Activated CD8-positive, alpha-beta T cell treated with anti-CD3 and anti-CD28 coated beads for 36 hours (primary cell): ENCODE measurements around the gene MLC1. TPM values are rescaled to one million over a fixed set of nuclear protein-coding genes. Genes with fewer than 3 reads are reported as not detected.

Experiments used
- ATAC-seq: fragments of 200-7000 bp; cut with Tn5 transposase; one replicate; pipeline ENCODE4 v1.10.0; 2021; ENCODE audit warnings: mild to moderate bottlenecking, moderate library complexity
- CTCF ChIA-PET: fragments of 350-600 bp; sonication (Branson Sonifier 250); formaldehyde crosslinking; loops from one replicate; lab custom pipeline; 2021; ENCODE audit warnings: antibody characterized with exemption; lab: Charles Lee
- POLR2A ChIA-PET: fragments of 350-600 bp; sonication (Branson Sonifier 250); formaldehyde crosslinking; loops from one replicate; lab custom pipeline; 2021; ENCODE audit warnings: antibody characterized with exemption; lab: Charles Lee
- DNase-seq: peaks from one replicate; pipeline ENCODE4 v3.0.0-alpha.2; 2020
- H3K27ac Mint-ChIP-seq: one replicate; pipeline ENCODE4 v1.8.0; 2021; ENCODE audit warnings: mild to moderate bottlenecking, mixed read lengths
- H3K27me3 Mint-ChIP-seq: one replicate; pipeline ENCODE4 v1.8.0; 2021; ENCODE audit warnings: mixed read lengths
- H3K36me3 Mint-ChIP-seq: one replicate; pipeline ENCODE4 v1.8.0; 2021; ENCODE audit warnings: low read depth, mixed read lengths
- H3K4me1 Mint-ChIP-seq: one replicate; pipeline ENCODE4 v1.8.0; 2021; ENCODE audit warnings: low read depth, mixed read lengths
- H3K4me3 Mint-ChIP-seq: one replicate; pipeline ENCODE4 v1.8.0; 2021; ENCODE audit warnings: mild to moderate bottlenecking, moderate library complexity, mixed read lengths
- H3K9me3 Mint-ChIP-seq: one replicate; pipeline ENCODE4 v1.8.0; 2021; ENCODE audit warnings: mixed read lengths
- CTCF ChIP-seq: fragments of 200-600 bp; IDR thresholded peaks from one replicate; pipeline ENCODE4 v1.8.0; 2022; ENCODE audit warnings: antibody characterized with exemption, mild to moderate bottlenecking
- intact Hi-C: fragments of 100-400 bp; cut with micrococcal nuclease; formaldehyde crosslinking; loops from one replicate; pipeline ENCODE4 v1.10.0; 2022
- total RNA-seq, 2 experiments: library from RNA; stranded (reverse); gene quantifications; one replicate each; pipeline ENCODE4 v1.2.3, GENCODE V29; 2021

MLC1 gene
- total RNA-seq, 2 experiments from 2014 or later = 1.3 to 1.5 TPM

- Mint-ChIP-seq H3K36me3 (no peaks in the 10 kb centered on the region), H3K4me3 (no peak overlapping the region), H3K27me3 (peaks cover 19% of the 10 kb centered on the region), H3K9me3 (peaks cover 7% of the 10 kb centered on the region), H3K27ac (no peak overlapping the region), H3K4me1 (peaks cover 9% of the 10 kb centered on the region)
- intact Hi-C loops = no loop called here
- ChIA-PET CTCF (interaction anchor here (0.9 kb wide), 1 partner anchor 11 kb away, joined by 4 read pairs; no protein-coding TSS in a partner anchor), POLR2A (interaction anchor here (0.6 kb wide), 1 partner anchor 39 kb away, joined by 3 read pairs; no protein-coding TSS in a partner anchor)
- no peak for TF ChIP-seq CTCF
- ATAC-seq (no peak), DNase-seq (no peak)
Observed at GRCh38 chr22:50041361-50042065, 43.7 kb downstream of the MLC1 start.

GRCh38 chr22:50040717-50041116 is 44.5 kb downstream of the MLC1 start:
- intact Hi-C loops = no loop called here
- no peak overlapping the region for H3K27ac Mint-ChIP-seq
- ChIA-PET POLR2A (interaction anchor here (0.6 kb wide), 1 partner anchor 39 kb away, joined by 3 read pairs; no protein-coding TSS in a partner anchor), CTCF (no interaction called here)
- H3K36me3 Mint-ChIP-seq = no peaks in the 10 kb centered on the region
- DNase-seq (no peak), ATAC-seq (no peak)
- no peak for TF ChIP-seq CTCF
- peaks cover 9% of the 10 kb centered on the region for H3K4me1 Mint-ChIP-seq
- H3K27me3 Mint-ChIP-seq = peaks cover 19% of the 10 kb centered on the region
- H3K9me3 Mint-ChIP-seq = peaks cover 7% of the 10 kb centered on the region
- no peak overlapping the region for H3K4me3 Mint-ChIP-seq

- H3K4me3 Mint-ChIP-seq = no peak overlapping the region
- peaks cover 7% of the 10 kb centered on the region for H3K9me3 Mint-ChIP-seq
- H3K27ac Mint-ChIP-seq = no peak overlapping the region
- H3K36me3 Mint-ChIP-seq = no peaks in the 10 kb centered on the region
- H3K4me1 Mint-ChIP-seq = peaks cover 8% of the 10 kb centered on the region
- ChIA-PET POLR2A (no interaction called here), CTCF (no interaction called here)
- ATAC-seq = no peak
- H3K27me3 Mint-ChIP-seq = peaks cover 19% of the 10 kb centered on the region
- intact Hi-C loops = no loop called here
- TF ChIP-seq CTCF = no peak
- no peak for DNase-seq
Observed at GRCh38 chr22:50039669-50040443, 45.4 kb downstream of the MLC1 start.

- POLR2A ChIA-PET = no interaction called here
- Mint-ChIP-seq H3K27me3 (no peaks in the 10 kb centered on the region), H3K4me3 (no peak overlapping the region), H3K9me3 (peaks cover 7% of the 10 kb centered on the region), H3K27ac (no peak overlapping the region), H3K36me3 (no peaks in the 10 kb centered on the region), H3K4me1 (no peaks in the 10 kb centered on the region)
- no peak for TF ChIP-seq CTCF
- DNase-seq (no peak), ATAC-seq (no peak)
- CTCF ChIA-PET = no interaction called here
- intact Hi-C loops = no loop called here
Observed at GRCh38 chr22:50035976-50036724, 49.1 kb downstream of the MLC1 start.
